NCI-H187 (cell line): ENCODE results near the gene FTH1.
"Not testable (repeated sequence)": the region's sequence is repeated elsewhere in the genome, so short reads cannot be mapped to it uniquely, and the experiment has no call there.

Experiments
- DNase-seq, 2 experiments: peaks; one replicate each; lab custom pipeline; 2025; lab: John Stamatoyannopoulos, UW

The FTH1 gene

DNA sequence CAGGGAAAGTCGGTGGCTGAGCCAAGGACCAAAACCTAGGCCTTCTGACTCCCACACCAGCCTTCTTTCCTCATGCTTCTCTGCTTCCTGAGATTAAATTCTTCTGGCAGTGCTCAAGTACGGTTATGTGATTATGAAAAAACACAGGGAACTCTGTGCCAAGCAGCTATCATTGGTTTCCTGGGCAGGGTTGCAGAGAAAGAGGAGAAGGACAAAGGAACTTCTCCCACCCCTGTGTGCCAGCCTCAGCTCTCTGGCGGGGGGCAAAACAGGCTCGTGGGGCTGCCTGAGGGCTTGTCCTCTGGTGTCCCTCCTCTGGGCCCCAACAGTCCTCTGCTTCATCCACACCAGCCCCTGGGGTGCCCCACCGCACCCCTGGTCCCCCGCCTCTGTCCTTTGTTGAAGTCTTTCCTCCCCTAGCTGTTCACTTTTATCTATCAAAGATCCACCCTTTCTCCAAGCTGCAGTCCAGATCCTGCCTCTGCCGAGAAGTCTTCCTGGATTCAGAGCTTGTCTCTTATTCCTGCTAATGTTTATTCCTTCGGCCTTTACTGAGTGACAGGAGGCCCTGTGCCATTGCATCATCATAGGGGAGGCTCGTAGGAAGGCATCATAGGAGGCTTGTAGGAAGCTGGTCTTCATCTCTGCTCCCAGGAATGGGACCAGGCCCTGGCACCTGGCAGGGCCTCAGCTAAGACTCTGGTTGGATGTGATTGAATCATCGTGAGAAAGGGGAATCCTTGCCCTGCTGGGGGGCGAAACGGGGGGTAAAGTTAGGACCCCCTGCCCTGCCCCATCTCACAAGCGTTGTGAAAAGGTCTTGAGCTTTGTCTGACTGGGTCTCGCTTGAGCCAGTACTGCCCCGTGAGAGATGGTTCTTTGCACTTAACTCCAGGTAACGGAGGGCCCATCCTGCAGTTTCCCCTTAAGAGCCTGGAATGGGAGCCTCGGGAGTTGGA lies 11.5 kb upstream of the FTH1 start:
- no peak for DNase-seq

DNA sequence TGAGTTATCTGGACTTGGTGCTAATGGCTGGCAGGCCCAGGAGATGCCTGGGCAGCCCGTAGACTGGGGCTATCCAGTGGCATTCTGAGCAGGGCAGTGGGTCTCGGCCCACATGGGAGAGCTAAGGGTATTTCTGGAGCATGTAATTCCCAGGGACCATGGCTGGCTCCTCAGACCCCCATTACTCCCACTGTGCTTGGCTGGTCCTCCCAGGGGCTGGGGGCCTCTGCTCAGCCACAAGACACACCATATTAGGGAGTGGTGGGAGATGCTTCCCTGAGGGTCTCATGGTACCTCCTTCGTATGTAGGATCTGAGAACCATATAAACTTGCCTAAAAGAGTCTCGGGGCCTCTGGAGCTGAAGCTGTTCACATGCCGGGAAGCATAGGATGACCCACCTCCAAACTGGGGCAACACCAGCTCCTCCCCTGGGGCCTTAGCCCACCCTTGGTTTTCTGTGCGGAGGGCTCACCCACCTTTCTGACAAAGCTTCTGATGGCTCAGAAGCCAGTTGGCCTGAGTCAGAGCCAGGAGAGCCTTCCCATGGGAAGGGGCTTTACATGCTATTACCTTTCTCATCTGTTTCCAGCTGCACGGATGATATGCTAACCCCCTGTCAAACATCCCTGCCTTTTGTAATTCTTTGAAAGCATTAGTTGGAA lies 9.5 kb upstream of the FTH1 start:
- no peak for DNase-seq

DNA sequence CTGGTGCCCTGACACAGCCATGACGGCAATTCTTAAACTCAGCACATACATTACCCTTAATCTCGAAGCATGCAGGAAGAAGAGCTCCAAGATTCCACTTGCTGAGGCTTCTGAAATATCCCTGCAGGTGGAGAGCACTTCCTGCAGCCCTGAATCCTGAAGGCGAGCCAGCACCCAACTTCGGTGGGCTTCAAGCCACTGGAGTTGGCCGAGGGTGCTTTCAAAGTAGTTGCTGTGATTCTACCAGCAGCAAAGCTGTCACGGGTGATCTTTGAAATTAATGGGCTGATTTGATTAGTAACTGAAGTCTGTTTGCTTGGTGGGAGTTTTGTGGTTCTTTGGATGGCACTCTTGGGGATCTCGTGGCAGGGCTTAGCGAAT lies 9.0 kb upstream of the FTH1 start:
- DNase-seq: no peak

DNA sequence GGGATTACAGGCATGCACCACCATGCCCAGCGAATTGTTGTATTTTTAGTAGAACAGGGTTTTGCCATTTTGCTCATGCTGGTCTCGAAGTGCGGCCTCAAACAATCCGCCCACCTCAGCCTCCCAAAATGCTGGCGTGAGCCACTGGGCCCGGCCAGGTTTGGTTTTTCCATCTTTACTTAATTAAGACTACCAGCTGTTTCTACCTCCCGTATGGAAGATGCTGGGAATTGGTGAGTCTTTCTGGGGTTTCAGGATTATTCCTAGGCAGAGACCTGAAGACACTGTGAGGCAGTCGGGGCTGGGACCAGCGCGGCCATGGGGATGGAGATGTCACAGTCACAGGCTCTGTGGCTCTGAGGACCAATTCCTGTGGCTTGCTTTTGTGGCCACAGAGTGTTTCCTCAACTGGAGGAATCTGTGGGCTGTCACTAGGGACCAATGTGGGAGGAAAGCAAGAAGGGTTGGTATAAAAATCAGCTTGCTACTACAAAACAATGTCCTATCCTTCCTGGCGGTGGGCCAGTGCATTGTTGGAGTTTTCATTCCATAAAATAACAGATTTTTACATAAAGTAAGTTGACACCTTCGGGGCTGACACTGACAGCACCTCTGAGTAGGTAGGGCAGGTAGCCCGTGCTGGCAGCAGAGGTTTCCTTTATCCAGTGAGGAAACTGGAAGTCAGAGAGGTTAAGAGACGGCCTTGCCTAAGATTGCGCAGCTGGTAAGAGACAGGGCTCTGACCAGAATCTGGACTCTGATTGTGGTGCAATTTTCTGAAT lies 8.4 kb upstream of the FTH1 start:
- no peak for DNase-seq

DNA sequence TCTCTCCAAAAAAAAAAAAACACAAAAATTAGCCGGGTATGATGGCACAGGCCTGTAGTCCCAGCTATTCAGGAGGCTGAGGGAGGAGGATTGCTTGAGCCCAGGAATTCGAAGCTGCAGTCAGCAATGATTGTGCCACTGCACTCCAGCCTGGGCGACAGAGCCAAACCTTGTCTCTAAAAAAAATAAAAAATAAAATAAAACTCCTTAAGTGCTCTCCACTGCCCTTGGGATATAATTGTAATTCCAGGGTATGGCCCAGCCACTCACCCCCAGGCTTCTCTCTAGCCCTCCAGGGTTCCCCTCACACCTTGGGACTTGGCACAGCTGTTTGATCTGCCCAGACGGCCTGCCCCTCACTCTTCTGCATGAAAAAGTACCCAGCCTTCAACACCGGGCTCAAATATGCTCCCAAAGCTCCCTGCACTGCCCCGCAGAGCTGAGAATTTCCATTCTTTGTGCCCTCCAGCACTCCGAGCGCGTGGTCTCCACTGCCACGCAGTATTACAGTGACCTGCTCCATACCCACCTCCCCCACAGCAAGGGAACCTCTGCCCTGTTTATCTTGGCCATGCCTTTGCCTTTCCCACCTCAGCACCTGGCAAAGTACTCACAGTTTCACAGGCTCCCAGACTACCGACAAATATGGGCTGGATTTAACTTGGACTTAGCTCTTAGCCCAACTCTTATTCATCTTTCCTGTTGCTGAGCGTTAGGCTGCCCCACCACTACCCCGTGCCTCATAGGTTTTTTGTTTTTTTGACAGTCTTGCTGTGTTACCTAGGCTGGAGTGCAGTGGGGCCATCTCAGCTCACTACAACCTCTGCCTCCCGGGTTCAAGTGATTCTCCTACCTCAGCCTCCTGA lies 7.6 kb upstream of the FTH1 start:
- no peak for DNase-seq

DNA sequence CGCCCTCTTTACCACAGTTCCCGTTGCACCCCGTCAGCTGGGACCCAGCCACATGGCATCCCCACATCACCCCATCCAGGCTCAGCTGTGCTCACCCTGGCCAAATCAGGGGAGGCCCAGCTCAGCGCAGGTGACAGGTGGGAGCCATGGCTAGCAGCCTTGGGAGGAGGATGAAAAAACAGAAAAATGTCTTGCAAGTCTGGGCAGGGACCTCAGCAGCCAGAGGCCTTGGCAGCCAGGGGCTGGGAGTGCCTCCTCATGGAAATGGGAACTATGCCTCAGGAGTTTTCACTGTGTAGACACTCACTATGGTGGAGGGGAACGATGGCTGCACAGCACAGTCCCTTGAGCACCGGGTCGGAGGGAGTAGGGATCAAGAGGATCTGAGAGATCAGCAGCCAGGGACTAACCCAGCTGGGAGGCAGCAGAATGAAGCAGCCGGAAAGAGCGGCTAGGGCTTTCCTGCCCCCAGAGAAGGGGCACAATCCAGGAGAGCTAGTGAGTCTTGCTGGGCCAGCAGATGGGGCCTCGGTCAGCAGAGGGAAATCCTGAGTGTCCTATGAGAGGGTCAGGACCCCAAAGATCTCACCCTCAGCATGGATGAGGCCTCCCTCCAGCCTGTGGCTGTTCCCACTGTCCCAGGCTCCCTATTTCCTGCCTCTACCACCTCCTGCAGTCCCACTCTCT lies 6.2 kb upstream of the FTH1 start:
- DNase-seq: no peak

DNA sequence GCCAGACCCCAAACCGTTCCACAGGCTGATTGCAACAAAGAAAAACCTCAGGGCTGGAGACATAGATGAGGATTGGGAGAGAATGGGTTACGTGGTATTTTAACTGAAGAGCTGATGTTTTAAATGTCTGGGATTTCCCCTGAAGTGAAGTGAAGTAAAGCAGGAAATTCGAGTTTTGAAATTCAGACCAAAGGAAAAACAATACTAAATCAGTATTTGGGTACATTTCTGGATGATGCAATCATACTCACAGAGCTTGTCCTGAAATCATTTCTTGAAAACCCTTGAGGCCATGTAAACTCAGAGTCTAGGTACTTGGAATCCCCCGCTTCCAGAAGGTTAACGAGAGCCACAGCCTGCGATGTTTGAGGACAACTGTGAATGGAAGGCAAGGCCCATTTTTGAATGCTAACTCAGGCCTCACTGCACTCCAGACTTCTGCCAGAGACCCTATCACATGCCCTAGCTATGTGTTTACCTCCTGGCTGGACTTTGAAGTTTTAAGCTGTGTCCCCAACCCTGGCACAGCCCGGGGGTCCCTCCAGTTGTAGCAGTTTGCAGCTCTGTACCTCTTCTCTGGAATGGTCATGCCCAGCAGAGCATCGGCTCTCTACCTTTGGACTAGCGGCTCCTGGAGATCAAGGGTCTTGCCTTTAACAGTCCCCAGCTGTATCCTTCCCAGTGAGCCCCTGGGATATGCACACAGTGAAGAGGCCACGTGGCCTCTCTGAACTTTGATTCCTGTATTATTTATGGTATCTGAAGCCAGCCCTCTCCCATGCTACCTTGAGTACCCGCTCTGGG lies 5.4 kb upstream of the FTH1 start:
- no peak for DNase-seq

DNA sequence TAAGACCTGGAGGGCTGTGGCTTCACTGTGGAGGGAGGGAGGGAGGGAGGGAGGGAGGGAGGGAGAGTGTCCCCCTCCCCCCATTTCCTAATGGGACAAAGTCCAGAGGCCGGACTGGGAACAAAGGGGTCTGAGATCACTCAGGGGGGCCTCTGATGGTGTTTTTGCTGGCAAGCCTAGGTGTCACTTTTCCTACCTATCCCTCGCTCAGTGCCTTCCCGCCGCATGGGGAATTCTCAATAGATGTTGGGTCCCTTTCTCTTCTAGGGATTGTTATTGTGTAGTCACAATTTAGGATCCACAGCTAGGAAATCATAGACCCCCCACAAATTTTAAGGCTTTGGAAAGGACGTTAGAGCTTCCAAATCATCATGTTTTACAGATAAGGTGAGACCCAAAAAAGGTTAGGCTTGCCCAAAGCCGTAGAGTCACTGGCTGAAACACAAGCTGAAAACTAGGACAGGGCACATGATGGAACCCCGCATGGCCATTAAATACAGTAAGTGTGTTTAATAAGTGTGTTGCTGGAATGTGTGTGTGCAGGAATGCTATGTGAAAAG lies 4.8 kb upstream of the FTH1 start:
- DNase-seq: no peak

DNA sequence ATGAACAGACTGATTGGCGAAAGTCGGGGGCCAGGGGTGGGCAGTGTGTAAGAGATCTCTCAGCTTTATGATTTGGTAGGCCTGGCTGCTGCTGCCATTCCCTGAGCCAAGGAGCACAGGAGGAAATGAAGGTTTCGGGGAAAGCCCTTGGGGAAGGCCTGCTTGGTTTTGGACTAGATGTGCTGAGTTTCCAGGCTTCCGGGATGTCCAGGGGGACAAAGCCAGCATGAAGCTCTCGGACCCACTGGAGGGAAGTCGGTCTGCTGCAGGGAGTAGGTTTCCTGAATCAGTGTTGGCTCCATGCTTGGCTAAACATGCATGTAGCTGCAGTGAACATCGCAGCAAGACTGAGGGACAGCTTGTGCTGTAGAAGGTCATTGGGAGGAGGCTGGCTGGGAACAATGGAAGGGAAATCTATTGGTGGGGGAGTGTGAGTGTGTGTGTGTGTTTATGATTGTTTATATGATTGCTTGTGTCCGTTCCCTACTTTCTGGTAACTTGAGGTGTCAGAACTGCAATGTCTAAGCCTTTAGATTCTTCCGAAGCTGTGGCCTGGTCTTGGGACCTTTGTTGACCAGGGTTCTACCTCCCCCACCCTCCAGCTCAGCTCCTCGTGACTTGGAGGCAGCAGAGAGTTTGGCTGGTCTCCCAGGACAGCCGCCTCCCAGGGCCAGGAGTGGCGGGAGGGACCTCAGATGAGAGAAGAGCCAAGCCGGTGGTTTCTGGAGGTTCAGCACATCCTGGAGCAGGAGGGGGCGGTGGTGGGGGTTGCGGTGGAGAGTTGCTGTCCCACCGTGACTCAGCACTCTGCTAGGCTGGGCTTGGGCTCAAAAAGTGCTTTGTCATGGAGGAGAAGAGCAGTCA lies 4.0 kb upstream of the FTH1 start:
- peak; percentile 9 for DNase-seq

DNA sequence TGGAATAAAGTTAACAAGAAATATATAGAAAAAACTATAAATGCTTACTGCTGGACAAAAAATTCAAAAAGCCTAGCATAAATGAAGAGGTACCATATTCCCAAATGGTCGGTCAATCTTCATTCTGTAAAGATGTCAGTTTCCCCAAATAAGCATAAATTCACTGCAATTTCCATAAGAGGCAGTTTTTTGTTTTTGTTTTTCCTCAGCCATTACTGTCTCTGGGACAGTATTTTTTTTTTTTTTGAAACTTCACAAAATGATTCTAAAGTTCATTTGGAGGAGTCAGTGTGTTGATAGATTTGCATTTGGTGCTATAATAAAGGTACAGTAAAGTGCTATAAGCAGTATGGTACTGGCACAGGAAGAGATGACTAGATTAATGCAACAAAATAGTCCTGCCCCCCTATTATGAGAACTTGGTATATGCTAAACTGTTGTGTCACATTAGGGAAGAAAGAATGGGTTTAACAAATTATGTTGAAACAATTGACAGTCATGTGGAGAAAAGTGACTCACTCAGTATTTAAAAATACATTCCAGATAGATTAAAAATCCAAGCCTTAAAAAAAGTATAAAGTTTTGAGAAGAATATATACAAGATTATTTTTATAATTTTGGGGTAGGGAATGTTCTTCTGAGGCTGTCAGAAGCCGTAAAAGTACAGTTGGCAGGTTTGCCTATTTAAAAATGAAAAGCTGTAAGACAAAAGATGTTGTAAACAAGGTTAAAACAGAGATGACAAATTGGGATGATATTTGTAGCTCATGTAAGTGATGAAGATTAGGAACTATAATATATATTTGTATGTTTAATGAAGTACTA lies 2.6 kb upstream of the FTH1 start:
- no peak for DNase-seq

DNA sequence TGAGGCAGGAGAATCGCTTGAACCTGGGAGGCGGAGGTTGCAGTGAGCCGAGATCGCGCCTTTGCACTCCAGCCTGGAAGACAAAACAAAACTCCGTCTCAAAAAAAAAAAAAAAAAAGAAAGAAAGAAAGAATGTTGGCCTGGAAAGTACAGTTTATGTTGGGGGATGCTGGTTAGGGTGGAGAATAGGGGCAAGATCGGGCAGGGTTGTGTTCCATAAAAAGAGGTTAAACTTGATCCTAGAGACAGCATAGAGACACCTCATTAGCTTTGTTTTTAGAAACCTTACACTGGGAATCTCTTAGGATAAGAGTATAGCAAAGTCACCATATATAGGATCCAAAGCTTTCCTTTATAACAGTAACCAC lies 1.9 kb upstream of the FTH1 start:
- no peak for DNase-seq

DNA sequence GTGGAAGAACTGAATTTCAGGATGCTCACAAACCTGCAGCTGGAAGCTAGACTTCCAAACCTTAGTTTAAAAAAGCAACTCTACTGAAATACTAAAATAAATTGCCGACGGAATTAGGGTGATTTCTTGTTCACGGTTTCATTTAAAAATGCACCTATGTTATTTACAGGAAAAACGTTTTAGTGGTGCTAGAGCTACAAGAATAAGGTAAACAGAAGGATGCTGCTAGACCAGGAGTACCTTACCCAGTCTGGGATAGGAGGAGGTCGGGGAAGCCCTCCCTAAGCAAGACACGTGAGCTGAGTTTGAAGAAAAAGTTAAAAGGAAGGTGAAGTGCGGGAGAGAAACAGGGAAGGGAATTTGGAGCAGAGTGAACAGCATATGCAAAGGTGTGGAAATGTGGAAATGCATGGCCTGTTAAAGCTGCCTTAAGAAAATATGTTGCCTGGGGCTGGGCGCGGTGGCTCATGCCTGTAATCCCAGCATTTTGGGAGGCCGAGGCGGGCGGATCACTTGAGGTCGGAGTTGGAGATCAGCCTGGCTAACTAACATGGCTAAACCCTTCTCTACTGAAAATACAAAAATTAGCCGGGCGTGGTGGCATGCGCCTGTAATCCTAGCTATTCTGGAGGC lies 1.4 kb upstream of the FTH1 start:
- no peak for DNase-seq

DNA sequence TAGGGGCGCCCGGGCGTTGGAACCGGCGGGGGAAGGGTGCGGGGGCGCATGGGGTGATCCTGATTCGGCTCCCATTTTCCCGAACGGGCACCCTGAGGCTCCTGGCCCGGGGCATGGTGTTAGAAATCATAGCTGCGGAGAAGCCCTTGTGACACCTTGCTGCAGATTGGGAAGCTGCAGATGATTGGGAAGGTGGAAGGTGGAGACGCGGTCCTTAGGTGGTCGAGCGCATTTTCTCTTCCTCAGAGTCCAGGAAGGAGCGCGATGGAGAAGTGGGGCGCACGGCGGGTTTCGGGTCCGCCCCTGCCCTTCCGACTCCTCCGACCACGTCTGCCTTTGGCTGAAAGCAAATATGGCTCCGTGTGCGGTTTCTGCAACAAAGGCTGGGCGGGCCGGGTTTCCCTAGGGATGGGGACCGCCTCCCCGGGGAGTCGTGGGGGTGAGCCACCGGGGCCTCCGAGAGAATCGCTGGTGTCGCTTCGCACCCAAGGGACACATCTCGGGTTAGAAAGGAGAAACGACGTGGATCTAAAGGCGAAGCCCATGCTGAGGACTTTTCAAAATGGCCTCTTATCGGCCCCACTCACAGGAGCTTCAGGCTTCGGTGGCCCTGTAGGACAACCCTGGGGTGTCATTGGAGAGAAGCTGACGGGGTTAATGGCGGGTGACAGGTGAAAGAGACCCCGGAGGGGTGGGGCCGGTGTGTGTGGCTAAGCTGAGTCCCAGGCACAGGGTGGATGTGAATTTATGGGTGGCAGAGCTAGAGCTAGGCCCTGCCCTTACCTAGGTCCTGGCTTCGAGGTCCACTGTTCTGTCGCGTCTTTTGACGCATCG lies 707 bp upstream of the FTH1 start:
- DNase-seq: peak in 1 of 2 experiments; percentile 73

DNA sequence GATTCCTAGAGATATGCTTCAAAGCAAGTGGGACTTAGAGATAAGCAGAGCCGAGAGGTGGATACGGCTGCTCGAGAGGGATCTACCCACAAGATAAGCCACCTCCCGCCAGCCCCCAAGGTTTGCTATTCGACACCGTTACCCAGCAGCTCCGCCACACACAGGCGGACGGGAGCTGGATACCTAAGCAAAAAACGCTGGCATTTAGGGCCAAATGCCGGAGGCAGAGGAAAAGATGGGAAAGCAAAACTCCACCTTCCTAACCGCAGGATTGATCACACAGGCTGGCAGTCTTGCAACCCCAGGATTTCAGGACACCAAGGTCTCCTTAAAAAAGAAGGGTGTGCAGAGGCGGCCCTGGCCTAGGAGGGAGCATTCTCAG lies 709 bp downstream of the FTH1 start:
- no peak for DNase-seq

DNA sequence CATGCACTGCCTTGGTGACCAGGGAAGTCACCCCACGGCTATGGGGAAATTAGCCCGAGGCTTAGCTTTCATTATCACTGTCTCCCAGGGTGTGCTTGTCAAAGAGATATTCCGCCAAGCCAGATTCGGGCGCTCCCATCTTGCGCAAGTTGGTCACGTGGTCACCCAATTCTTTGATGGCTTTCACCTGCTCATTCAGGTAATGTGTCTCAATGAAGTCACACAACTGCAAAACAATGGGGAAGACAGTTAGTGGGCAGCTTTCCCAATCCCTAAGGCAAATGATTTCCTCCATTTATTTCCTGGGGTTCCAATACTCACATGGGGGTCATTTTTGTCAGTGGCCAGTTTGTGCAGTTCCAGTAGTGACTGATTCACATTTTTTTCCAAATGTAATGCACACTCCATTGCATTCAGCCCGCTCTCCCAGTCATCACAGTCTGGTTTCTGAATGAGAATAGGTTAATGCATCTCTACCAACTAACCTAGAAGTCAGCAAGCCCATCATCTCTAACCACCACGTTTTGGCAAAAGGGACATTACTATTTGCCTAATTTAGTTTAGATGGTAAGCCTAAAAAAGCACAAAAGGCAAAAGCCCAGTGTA lies 2.7 kb downstream of the FTH1 start:
- DNase-seq: not testable (repeated sequence)

DNA sequence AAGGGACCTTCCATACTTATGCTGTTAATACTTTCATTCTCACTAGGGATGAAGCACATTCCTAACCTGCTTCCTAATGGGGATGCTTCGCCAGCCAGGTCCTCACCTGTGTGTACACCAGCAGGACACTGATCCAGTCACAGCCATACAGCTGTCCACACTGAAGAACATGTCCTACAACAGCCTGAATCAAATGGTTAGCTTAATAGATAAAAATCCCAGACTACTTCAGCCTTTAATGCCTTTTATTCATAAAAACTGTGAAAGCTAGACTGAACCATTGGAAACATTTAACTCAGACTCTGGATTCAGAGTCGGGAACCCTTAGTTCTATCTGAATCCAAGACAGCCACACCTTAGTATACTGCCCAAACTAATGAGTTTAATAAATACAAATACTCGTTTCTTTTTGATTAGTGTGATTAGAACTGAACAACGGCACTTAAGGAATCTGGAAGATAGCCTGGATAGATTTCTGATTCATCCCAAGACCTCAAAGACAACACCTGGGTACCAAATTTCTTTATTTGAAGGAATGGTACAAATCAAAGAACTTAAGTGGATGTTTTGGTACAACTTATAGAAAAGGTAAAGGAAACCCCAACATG lies 3.3 kb downstream of the FTH1 start:
- no peak for DNase-seq
